SU-DHL-6 (cell line): Measurements from ENCODE around the gene ACAP1.

Source experiments
- H2AFZ ChIP-seq: fragments of 200-600 bp; sonication (generic); 2 replicates; pipeline ENCODE4 v1.6.1; 2014; ENCODE audit warnings: low read depth, mild to moderate bottlenecking, moderate library complexity, mixed read lengths, antibody characterized with exemption, low read length; ENCODE audit not compliant: severe bottlenecking
- H3F3A ChIP-seq: fragments of 200-600 bp; shearing (Covaris generic); 2 replicates; pipeline ENCODE4 v1.6.0; 2016; ENCODE audit warnings: antibody characterized with exemption, mild to moderate bottlenecking; ENCODE audit not compliant: insufficient read depth
- H3K27ac ChIP-seq: fragments of 200-600 bp; sonication (generic); 2 replicates; pipeline ENCODE4 v1.5.1; 2016; ENCODE audit warnings: low read depth, mild to moderate bottlenecking, low read length, moderate library complexity, mixed read lengths
- H3K27me3 ChIP-seq: fragments of 200-600 bp; sonication (generic), shearing (Covaris generic); 2 replicates; pipeline ENCODE4 v1.6.0; 2014; ENCODE audit warnings: mild to moderate bottlenecking, low read length
- H3K36me3 ChIP-seq: fragments of 200-600 bp; sonication (generic); 2 replicates; pipeline ENCODE4 v1.6.1; 2014; ENCODE audit warnings: mild to moderate bottlenecking, low read length, mixed read lengths
- H3K4me2 ChIP-seq: fragments of 300-600, 200-600 bp; shearing (Covaris generic), sonication (generic); 2 replicates; pipeline ENCODE4 v1.6.0; 2014; ENCODE audit warnings: low read length, low read depth, mild to moderate bottlenecking; ENCODE audit not compliant: poor library complexity, severe bottlenecking
- H3K4me3 ChIP-seq: fragments of 200-600 bp; sonication (generic); 2 replicates; pipeline ENCODE4 v1.5.1; 2014; ENCODE audit warnings: antibody characterized with exemption, low read length, mild to moderate bottlenecking, mixed read lengths; ENCODE audit not compliant: insufficient read depth, poor library complexity, severe bottlenecking
- H3K79me2 ChIP-seq: fragments of 200-600 bp; sonication (generic); 2 replicates; pipeline ENCODE4 v1.6.1; 2014; ENCODE audit warnings: mild to moderate bottlenecking, low read length, moderate library complexity; ENCODE audit not compliant: insufficient read depth
- H3K9ac ChIP-seq: fragments of 200-600 bp; sonication (generic); 2 replicates; pipeline ENCODE4 v1.7.0; 2014; ENCODE audit warnings: mild to moderate bottlenecking, low read length
- H3K9me2 ChIP-seq: fragments of 200-600 bp; sonication (generic); replicated peaks from 2 replicates; pipeline ENCODE4 v1.6.1; 2014; ENCODE audit warnings: low read length; ENCODE audit not compliant: insufficient read depth
- H3K9me3 ChIP-seq: fragments of 200-600 bp; sonication (generic); 2 replicates; pipeline ENCODE4 v1.6.1; 2014; ENCODE audit warnings: low read length, mixed read lengths; ENCODE audit not compliant: insufficient read depth
- H4K20me1 ChIP-seq: fragments of 200-600 bp; sonication (generic); 2 replicates; pipeline ENCODE4 v1.6.1; 2014; ENCODE audit warnings: low read depth, mild to moderate bottlenecking, antibody characterized with exemption, low read length, moderate library complexity, mixed read lengths
- CTCF ChIP-seq: fragments of 200-600 bp; sonication (generic); IDR thresholded peaks from one replicate; pipeline ENCODE4 v1.5.1; 2017; ENCODE audit warnings: antibody characterized with exemption, mild to moderate bottlenecking, low read length, moderate library complexity; ENCODE audit not compliant: insufficient read depth, poor library complexity, severe bottlenecking
- EZH2phosphoT487 ChIP-seq: fragments of 200-600 bp; sonication (generic), shearing (Covaris generic); conservative IDR thresholded peaks from 2 replicates; pipeline ENCODE4 v1.6.1; 2018; ENCODE audit warnings: mild to moderate bottlenecking, antibody characterized with exemption, low read length, moderate library complexity, mixed read lengths

Gene ACAP1

DNA sequence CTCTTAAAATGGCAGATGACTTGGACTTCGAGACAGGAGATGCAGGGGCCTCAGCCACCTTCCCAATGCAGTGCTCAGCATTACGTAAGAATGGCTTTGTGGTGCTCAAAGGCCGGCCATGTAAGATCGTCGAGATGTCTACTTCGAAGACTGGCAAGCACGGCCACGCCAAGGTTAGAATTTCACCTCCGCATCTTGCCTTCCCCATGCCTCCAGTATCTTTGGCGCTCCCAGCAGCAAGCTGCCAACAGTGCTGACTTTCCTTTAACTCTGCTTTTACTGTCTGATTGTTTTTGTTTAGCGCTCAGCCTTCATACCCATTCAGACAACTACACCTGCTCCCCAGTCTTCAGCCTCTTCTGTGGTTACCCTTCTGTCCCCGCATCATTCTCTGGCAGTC is 26.7 kb upstream of the ACAP1 start:
- H3K36me3 ChIP-seq, result peaks cover 24% of the 10 kb centered on the region
- peaks cover 41% of the 10 kb centered on the region for H3K79me2 ChIP-seq
- H4K20me1 ChIP-seq, result peaks cover 19% of the 10 kb centered on the region
- H3K9me3 ChIP-seq, result no peaks in the 10 kb centered on the region
- no peaks in the 10 kb centered on the region for H3K9me2 ChIP-seq
- H3K4me2 ChIP-seq, result peak overlapping the region; percentile 88
- no peaks in the 10 kb centered on the region for H3K27me3 ChIP-seq
- H3K4me3 ChIP-seq, result peak overlapping the region; percentile 86
- H3K27ac ChIP-seq, result peak overlapping the region; percentile 93
- TF ChIP-seq CTCF (no peak), EZH2phosphoT487 (no peak)
- peaks cover 67% of the 10 kb centered on the region for H3F3A ChIP-seq
- H2AFZ ChIP-seq, result no peak overlapping the region
- H3K9ac ChIP-seq, result peak overlapping the region; percentile 96; the same call in 1 of the 2 replicates

DNA sequence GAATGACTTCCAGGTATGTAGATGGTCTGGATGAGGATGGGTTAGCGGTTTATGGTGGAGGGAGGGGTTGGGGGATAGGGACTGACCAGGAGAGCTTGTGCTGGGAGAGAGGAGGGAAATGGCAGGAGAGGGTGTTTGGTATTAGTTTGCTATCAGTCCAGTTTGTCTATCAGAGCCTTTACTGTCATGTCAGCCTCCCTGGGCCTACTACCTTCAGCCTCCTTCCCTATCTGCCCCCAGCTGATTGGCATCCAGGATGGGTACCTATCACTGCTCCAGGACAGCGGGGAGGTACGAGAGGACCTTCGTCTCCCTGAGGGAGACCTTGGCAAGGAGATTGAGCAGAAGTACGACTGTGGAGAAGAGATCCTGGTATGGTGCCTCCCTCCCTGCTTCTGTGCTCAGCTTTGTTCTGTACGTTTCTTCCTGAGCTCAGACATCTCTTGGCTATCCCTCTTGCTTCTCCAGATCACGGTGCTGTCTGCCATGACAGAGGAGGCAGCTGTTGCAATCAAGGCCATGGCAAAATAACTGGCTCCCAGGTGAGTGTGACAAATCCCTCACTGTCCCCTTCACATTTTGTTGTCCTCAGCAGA is 25.1 kb upstream of the ACAP1 start:
- Histone ChIP-seq H3K9ac (no peak overlapping the region), H3K4me3 (no peak overlapping the region), H3K9me2 (no peaks in the 10 kb centered on the region), H3K79me2 (peaks cover 44% of the 10 kb centered on the region), H3K9me3 (no peaks in the 10 kb centered on the region), H4K20me1 (peaks cover 19% of the 10 kb centered on the region), H3K36me3 (peaks cover 24% of the 10 kb centered on the region), H3K4me2 (peak overlapping the region; percentile 88), H3K27ac (no peak overlapping the region), H2AFZ (no peak overlapping the region), H3K27me3 (no peaks in the 10 kb centered on the region), H3F3A (peaks cover 67% of the 10 kb centered on the region)
- TF ChIP-seq EZH2phosphoT487 (no peak), CTCF (no peak)

DNA sequence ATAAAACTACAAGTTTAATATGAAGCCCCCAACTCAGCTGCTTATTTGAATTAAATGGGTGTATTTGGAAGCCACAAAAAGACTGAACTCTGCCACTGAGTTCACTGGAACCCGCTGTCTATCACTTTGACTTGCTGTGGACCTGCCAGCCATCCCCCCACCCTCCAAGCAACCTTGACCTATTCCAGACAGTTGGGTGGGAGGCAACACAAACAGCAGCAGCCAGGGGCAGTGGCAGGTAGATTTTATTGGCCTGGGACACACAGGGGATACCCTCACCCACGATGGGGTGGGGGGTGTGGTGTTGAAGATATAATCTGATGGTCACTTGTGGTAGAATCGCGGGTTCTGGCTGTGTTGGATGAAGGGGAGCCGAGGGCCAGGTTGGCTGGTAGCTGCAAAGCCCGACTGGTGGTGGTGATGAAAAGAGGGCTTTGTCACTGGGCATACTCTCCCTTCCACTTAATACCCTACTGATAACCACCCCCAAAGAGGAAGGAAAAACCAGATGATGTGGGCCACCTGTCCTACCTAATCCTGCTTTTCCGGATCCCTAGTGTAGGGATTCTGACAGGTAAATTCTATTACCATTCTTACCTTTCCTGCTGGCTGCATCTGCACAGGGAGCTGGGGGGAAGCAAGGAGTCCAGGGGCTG is 23.8 kb upstream of the ACAP1 start:
- peaks cover 24% of the 10 kb centered on the region for H3K36me3 ChIP-seq
- H3F3A ChIP-seq, result peaks cover 59% of the 10 kb centered on the region
- H3K9me3 ChIP-seq, result no peaks in the 10 kb centered on the region
- peaks cover 19% of the 10 kb centered on the region for H4K20me1 ChIP-seq
- no peak overlapping the region for H3K4me2 ChIP-seq
- no peaks in the 10 kb centered on the region for H3K9me2 ChIP-seq
- H3K9ac ChIP-seq, result no peak overlapping the region
- H2AFZ ChIP-seq, result no peak overlapping the region
- TF ChIP-seq EZH2phosphoT487 (no peak), CTCF (no peak)
- H3K27me3 ChIP-seq, result no peaks in the 10 kb centered on the region
- H3K79me2 ChIP-seq, result peaks cover 42% of the 10 kb centered on the region
- H3K4me3 ChIP-seq, result no peak overlapping the region
- no peak overlapping the region for H3K27ac ChIP-seq
